B cell (primary cell): ENCODE results near the gene TMEM80.

ENCODE experiments used
- EZH2 ChIP-seq: IDR thresholded peaks from 2 replicates; pipeline ENCODE4 v1.6.1; 2012; ENCODE audit warnings: borderline replicate concordance, low read depth, mild to moderate bottlenecking, moderate library complexity, low read length; ENCODE audit not compliant: insufficient read depth, poor library complexity, severe bottlenecking
- TF ChIP-seq, protein P1 (sequence below): fragments of 200-600 bp; IDR thresholded peaks from one replicate; pipeline ENCODE4 v1.8.0; 2022; ENCODE audit warnings: antibody characterized with exemption, mild to moderate bottlenecking

DNA sequence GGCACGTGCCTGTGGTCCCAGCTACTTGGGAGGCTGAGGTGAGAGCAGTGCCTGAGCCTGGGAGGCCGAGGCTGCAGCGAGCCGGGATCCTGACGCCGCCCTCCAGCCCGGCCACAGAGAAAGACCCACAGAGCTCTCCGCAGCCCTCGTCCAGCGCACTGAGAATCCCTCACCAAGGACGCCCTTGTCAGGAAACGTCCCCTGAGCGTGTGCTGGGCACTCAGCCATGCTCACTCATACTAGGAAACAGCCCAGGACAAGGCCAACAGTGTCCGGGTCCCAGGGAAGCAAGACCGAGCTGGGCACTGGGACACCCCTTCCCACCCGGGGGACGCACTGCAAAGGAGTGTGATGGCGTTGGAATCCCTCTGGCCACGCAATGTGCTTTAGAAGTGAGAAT is 15.1 kb upstream of the TMEM80 start:
- TF ChIP-seq, protein P1, sequence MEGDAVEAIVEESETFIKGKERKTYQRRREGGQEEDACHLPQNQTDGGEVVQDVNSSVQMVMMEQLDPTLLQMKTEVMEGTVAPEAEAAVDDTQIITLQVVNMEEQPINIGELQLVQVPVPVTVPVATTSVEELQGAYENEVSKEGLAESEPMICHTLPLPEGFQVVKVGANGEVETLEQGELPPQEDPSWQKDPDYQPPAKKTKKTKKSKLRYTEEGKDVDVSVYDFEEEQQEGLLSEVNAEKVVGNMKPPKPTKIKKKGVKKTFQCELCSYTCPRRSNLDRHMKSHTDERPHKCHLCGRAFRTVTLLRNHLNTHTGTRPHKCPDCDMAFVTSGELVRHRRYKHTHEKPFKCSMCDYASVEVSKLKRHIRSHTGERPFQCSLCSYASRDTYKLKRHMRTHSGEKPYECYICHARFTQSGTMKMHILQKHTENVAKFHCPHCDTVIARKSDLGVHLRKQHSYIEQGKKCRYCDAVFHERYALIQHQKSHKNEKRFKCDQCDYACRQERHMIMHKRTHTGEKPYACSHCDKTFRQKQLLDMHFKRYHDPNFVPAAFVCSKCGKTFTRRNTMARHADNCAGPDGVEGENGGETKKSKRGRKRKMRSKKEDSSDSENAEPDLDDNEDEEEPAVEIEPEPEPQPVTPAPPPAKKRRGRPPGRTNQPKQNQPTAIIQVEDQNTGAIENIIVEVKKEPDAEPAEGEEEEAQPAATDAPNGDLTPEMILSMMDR: no peak
- TF ChIP-seq EZH2: no peak
